ENCODE results near the gene RNFT2. TPM values are rescaled to one million over a fixed set of nuclear protein-coding genes. Genes with fewer than 3 reads are reported as not detected.
A peak's percentile ranks its signal among the peaks of the same experiment; 100 is the strongest.
"Not testable (repeated sequence)": the region's sequence is repeated elsewhere in the genome, so short reads cannot be mapped to it uniquely, and the experiment has no call there.

Gene RNFT2
- total RNA-seq, 1 experiment from 2014 or later: 5.7 TPM

DNA sequence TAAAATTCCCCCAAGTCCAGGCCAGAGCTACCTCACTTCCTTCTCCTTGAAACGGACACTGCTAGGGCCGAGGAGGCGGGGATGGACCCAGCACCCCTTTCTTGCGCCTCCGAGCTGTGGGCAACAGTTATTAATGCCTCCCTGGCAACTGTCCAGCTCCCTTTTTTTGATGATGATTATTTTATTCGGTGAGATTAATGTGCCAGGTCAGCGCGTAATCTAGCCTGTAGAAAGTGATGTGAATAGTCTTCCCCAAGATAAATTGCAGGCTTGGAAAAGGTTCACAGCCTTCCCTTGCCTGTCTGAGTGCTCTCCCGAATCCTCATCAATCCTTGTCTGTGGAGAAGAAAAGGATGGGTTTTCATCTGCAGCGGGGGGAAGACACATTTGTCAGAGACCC, 54.3 kb downstream of the RNFT2 start:
- DNase-seq (ENCODE audit: low read depth): no peak

DNA sequence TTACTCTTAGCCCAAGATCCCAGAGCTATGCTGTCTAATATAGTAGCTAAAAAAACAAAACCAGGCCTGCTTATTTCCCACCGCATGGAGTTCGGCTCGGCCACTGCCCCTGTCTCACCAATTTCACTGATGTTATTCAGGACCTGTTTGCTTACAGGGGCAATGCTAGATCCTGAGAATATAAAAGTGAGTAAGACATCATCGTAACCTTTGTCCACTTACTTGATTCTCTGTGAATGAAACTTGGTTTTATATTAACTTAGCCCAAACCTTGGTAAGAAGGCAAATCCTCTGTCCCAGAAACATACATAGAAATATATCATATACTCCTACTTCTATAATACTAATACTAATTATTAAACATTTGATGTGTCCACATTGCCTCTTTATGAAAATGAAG, 56.6 kb downstream of the RNFT2 start:
- DNase-seq (ENCODE audit: low read depth): no peak

DNA sequence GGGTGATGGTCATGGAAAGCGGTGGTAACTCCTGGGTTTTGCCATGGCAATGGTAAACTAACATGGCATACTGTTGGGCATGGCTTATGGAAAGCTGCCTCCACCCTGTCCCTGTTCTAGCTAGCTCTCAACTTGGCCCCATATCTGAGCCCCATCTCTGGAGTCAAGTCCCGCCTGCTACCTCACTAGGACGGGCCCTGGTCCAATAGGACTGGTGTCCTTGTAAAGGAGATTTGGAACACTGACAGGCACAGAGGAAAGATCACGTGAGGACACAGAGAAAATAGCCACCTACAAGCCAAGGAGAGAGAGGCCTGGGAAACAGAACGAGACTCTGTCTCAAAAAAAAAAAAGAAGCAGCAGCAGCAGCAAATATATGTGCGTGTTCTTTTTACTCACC, 59.8 kb downstream of the RNFT2 start:
- no peak for DNase-seq (ENCODE audit: low read depth)

DNA sequence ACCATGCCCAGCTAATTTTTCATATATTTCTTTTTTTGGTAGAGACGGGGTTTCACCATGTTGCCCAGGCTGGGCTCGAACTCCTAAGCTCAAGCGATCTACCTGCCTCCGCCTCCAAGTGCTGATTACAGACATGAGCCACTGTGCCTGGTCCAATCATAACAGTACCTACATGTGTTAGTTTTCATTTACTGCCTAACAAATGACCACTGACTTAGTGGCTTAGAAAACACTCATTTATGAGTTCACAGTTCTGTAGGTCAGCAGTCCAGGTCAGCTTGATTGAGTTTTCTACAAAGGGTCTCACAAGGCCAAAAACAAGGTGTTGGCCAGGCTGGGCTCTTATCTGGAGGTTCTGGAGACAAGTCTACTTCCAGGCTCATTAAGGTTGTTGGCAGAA, 60.6 kb downstream of the RNFT2 start:
- DNase-seq (ENCODE audit: low read depth): no peak

DNA sequence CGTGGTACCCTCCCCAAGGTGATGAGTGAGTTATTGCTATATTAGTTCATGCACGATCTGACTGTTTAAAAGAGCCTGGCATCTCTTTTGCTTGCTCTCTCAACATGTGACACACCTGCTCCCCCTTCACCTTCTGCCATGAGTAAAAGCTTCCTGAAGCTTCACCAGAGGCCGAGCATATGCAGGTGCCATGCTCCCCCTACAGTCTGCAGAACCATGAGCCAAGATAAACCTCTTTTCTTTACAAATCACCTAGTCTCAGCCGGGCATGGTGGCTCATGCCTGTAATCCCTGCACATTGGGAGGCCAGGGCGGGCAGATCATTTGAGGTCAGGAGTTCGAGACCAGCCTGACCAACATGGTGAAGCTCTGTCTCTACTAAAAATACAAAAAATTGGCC, 61.8 kb downstream of the RNFT2 start:
- no peak for DNase-seq (ENCODE audit: low read depth)

DNA sequence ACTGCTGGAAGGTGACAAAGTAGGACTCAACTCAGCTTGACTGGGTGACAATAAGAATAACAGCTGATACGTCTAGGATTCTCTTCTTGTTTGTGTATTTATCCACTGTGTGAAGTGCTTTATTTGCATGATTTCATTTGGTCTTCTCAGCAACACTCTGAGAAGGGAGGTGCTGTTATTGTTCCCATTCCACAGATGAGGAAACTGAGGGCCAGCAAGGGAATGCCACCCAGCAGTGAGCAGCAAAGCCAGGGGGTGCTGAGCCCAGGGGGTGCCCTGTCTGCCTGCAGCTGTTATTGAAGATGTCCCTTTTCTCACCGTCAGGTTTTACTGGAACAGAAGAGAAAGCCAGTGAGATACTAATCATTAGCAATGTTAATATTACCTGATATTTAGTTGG, 62.8 kb downstream of the RNFT2 start:
- no peak for DNase-seq (ENCODE audit: low read depth)

DNA sequence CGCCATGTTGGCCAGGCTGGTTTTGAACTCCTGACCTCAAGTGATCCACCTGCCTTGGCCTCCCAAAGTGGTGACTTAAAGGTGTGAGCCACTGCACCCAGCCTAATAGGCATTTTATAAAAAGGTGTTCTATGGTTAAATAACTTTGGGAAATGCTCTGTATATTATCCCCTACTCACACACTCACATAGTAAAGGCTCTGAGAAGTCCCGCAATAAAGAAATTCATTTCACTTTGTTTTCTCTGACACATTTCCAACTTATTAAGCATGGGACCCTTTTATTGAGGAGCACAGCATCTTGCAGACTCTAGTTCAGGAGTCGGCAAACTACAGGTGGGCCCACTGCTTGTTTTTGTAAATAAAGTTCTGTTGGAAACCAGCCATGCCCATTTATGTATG, 63.9 kb downstream of the RNFT2 start:
- DNase-seq (ENCODE audit: low read depth): no peak

DNA sequence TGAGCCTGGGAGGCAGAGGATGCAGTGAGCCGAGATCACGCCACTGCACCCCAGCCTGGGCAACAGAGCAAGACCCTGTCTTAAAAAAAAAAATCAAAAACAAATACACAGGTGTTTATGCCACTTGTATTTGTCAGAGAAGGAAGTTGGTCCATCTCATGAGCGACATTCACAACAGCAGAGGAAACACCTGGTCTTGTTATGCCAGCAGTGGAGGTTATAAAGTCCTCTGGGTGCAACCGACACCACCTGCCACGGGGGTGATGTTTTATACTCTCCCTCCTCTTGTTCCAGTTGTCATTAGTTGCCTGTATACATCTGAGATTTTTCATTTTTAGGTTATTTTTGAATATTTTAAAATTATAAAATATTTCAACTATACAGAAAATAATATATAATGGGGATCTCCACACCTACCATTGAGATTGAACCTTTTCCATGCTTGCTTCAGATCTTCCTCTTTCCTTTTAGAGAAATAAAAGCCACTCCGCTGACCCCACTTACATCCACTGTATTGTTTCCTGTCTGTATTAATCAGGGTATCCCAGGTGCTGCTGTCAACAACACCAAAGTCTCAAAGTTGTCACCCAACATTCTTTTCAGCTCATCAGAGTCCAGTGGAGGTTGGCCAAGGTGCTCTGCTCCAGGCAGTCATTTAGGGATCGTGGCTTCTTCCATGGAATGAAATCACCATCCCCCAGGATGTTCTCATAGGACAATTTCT, 65.1 kb downstream of the RNFT2 start:
- DNase-seq (ENCODE audit: low read depth): no peak

DNA sequence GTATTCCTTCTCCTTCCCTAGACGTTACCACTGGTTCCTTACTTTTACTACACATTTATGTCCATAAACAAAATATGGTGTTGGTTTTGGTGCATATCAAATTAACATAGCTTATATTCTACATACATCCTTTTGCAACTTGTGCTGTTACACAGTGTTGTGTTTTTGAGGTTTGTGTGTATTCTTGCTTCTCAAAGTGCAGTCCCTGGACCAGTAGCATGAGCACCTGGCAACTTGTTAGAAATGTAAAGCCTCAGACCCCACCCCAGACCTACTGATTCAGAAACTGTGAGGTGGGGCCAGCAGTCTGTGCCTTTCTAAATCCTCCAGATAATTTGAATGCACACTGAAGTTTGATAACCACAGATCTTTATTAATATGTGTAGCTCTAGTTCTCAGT, 65.9 kb downstream of the RNFT2 start:
- DNase-seq (ENCODE audit: low read depth): no peak

DNA sequence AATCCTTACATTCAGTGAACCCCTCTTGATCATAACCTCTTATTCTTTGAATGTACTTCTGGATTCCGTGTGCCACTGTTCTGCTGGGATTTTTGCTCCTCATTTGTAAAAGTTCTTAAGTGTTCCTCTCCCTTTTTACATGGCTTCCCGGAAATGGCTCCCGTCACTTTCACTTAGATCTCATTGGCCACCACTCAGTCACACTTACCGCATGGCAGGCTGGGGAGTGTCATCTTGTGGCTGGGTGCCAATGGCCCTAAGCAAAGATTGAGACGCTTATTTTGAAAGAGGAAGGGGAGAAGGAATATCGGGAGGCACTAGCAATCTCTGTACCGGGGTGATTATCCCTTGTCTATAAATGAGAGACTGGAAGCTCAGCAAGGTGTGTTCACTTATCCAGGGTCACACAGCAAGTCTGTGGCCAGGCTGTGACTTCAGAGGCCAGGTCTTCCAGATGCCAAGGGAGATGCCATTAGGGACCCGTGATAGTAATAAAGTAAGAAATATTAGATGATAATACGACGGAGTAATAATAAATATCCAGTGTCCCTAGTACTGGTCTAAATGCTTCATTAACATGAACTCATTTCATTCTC, 68.8 kb downstream of the RNFT2 start:
- no peak for DNase-seq (ENCODE audit: low read depth)

DNA sequence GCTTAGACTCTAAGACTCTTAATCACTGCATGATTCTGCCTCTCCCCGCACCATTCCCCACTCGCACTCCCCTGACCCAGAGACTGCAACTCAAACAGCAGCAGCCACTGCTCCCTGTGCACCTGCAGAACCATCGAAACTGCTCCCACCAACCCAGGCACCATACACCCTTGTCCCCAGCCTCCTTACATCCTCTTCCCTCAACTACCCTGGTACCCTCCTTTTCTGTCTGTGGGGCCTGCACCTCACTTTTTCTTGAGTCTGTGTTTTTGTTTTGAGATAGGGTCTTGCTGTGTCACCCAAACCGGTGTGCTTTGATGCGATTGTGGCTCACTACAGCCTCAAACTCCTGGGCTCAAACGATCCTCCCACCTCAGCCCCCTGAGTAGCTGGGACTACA, 69.4 kb downstream of the RNFT2 start:
- DNase-seq (ENCODE audit: low read depth): no peak

DNA sequence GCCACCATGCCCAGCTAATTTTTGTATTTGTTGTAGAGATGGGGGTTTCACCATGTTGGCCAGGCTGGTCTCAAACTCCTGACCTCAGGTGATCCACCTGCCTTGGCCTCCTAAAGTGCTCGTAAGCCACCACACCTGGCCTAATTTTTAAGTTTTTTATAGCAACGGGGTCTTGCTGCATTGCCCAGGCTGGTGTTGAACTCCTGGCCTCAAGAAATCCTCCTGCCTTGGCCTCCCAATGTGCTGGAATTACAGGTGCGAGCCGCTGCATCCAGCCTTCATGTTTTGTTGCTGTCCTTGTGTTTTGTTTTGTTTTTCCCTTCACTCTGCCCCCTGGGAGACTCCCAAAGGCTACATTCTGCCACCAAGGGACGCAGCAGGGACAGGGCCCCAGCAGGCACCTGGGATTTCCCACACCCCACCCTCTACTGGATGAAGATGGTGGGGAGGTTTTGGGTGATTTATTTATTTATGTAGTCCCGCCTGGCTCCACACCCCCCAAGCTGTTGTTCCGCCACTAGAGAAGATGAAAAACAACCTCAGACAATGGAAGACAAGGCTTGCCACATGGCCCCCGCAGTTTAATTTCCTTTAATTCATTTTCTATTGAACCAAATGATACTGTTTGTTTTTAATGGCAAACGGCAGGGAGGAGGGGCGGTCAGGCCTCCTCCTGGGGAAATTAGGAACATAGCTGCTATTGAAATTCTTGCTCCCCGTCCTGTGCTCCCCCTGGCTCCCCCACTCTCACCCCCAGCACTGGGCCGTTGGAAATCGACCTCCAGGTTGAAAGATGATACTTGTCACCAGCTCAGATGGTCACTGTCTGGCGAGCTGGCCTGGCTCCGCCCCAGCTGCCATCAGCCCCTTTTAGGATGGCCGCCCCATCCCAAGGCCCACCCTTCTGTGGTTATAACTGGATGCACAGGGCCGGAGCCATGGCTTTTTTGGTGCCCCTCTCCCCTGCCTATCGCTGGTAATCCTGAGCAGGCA, 70.3 kb downstream of the RNFT2 start:
- DNase-seq (ENCODE audit: low read depth): no peak

DNA sequence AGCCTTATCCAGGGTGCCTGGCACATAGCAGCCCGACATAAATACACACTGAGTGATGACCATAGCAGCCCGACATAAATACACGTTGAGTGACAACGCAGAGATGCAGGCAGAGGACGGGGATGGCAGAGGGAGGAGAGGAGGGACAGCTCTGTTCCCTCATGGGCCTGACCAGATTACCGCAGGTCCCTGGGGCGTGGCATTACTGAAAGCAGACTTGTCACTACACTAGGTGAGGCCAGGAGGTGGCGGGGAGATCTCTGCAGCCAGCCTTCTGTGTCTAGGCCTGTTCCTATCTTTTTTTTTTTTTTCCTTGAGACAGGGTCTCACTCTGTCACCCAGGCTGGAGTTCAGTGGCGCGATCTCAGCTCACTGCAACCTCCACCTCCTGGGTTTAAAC, 74.1 kb downstream of the RNFT2 start:
- DNase-seq (ENCODE audit: low read depth): no peak

DNA sequence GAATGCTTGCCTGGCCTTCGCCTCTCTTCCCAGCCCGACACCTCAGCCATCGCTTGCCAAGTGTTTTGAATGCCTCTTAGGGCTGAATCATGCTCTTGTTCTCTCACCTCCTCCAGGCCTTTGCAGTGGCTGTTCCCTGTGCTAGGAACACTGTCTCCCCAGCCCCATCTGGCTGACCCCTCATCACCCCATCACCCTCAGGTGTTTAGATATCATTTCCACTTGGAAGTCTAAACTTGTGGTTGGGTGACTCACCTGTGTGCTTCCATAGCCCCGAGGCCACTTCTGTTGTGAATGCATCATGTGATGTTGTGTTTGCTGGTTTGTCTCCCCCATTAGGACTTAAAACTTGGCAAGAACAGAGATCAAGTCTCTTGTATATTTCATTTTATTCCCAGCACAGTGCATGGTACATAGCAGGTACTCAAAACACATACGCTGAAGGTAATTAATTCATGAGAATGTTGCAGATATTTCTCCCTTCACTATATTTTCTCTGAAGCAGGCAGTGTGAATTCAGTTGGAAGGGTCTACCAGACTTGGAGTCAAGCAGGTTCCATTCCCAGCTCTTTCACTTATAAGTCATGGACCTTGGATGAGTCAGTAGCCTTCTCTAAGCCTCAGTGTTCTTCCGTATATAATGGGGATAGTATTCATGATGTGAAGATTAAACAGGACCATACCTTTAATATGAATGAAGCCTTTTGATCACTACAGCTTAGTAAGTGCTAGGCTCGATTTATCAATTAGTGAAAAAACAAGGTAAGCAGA, 75.3 kb downstream of the RNFT2 start:
- DNase-seq (ENCODE audit: low read depth): peak; percentile 89

DNA sequence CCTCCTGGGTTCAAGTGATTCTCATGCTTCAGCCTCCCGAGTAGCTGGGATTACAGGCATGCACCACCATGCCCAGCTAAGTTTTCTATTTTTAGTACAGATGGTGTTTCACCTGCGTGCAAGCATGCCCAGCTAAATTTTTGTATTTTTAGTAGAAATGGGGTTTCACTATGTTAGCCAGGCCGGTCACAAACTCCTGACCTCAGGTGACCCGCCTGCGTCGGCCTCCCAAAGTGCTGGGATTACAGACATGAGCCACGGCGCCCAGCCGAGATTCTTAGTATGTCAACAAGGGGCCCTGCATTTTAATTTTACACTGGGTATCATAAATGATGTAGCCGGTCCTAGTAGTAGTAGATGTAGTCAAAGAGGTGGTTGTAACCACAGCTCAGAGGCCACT, 76.7 kb downstream of the RNFT2 start:
- DNase-seq (ENCODE audit: low read depth): not testable (repeated sequence)

DNA sequence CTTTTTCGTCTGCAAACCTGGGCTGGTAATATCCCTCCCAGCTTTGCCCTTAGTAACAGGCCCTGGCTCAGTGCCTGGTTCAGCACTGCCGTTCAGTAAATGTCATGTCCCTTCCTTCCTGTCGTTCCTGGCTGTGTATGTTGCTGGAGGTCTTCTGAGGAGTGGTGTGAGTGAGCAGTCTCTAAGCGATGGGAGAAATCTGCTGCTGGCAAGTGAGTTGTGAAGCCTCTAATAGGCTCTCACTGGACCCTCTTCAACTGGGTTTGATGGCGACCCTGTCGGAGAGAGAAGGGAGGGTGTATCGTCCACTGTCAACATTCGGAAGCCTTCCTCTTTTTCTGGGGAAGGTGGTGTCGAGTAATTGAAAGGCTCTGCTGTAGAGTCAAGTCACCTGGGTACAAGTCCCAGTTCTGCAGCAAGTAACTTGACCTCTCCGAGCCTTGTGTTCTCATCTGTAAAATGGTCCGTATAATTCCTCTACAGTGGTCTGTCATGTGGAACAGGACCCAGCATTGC, 80.3 kb downstream of the RNFT2 start:
- peak; percentile 50 for DNase-seq (ENCODE audit: low read depth)

DNA sequence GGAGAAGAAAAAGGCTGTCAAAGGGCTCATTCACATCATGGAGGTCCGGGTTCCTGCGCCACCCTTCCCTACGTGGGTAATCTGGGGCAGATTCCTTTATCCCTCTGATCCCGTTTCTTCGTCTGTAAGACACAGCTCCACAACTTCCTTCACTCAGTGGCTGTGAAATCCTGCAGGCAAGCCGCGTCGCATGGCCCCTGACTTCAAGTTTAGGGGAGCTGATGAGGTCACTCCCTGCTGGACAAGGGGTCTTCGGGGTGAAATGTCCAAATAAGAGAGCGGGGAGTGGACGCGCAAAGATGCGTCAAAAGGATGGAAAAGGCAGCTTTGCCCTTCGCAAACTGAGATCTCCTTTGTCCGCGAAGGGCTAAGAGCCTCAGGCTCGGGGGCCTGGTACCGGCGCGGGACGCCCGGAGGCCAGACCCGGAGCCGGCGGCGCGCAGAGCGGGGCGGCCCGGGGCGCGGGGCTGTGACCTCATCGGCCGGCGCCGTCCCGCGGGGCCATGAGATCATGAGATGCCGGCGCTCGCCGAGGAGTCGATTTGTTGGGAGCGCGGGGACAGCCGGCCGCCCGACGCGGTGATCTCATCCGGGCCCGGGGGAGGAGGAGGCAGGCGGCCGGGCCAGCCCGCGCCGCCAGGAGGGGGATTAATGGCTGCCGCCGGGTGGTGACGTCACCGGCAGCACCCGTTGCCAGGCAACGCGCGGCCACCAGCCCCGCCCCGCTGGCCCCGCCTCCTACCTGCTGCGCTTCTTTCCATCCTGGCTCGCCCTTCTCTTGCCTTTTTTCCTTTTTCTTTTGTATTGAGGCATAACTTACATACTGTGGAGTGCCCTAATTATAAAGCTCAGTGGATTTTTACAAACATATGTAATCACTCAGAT, 81.1 kb downstream of the RNFT2 start:
- DNase-seq (ENCODE audit: low read depth): peak; percentile 91

DNA sequence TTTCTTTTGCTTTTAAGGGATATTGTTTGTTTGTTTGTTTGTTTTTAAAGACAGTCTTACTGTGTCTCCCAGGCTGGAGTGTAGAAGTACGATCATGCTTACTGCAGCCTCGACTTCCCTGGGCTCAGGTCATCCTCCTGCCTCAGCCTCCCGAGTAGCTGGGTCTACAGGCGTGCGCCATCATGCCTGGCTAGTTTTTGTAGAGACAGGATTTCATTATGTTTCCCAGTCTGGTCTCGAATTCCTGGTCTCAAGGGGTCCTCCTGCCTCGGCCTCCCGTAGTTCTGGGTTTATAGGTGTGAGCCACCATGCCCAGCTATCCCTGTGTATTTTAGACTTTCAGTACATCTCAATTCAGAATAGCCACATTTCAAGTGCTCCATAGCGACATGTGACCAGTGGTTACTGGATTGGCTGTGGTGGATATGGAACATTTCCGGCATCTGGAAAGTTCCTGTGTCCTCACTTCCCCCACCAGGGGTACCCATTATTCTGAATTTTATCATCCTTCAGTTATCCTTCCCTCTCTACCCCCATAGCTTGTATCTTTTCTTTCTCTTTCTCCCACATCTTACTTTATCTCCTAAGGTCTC, 82.0 kb downstream of the RNFT2 start:
- no peak for DNase-seq (ENCODE audit: low read depth)

DNA sequence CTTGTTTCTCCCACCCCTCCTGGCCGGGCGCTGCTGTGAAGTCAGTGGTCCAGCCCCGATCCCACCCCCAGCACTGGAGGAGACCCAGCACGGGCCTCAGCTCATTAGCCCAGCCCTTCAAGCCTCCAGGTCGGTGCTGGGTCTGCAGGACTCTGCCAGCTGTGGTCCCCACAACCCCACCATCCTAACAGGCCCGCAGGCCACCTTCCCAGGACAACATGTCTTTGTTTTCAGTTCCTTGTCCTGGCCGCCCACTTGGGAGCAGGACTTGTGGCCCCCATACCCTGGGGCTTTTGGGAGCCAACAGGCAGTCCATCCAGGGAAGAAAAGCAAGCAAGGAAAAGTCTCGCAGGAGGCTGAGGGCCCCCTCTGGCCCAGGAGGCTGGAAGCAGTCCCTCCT, 83.2 kb downstream of the RNFT2 start:
- no peak for DNase-seq (ENCODE audit: low read depth)

DNA sequence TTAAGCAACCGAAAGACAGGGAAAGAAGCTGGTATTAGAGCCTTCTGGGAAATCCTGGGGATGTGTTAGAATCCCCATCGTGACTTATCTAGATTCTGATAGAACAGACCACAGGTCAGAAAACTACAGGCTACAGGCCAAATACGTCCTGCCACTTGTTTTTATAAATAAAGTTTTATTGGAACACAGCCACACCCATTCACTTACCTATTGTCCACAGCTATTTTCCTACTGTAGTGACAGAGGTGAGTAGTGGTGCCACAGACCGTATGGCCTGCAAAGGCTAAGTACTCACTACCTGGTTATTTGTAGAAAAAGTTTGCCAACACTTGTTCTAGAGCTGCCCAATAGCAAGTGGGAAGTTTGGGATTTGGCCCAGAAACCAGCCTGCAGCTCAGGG, 89.3 kb downstream of the RNFT2 start:
- no peak for DNase-seq (ENCODE audit: low read depth)
